Sigmoid colon (tissue), 7 donors: Measurements from ENCODE around the gene PPP6R3. TPM values are rescaled to one million over a fixed set of nuclear protein-coding genes. Genes with fewer than 3 reads are reported as not detected.

Experiments used
- DNase-seq: peaks from one replicate; pipeline ENCODE4 v3.0.0-alpha.2; 2019
- H3K27ac ChIP-seq, 4 donors: fragments of 200-600 bp; sonication (generic); one replicate each; pipeline ENCODE4 v1.5.1; 2016 to 2019; ENCODE audit warnings: mild to moderate bottlenecking in 1 of 4
- H3K27me3 ChIP-seq, 3 donors: fragments of 200-600 bp; sonication (generic); one replicate each; pipeline ENCODE4 v1.5.1; 2019; ENCODE audit warnings: mild to moderate bottlenecking in 1 of 3
- H3K36me3 ChIP-seq, 4 donors: fragments of 200-600 bp; sonication (generic); one replicate each; pipeline ENCODE4 v1.5.1; 2016 to 2019
- H3K4me1 ChIP-seq, 4 donors: fragments of 200-600 bp; sonication (generic); one replicate each; pipeline ENCODE4 v1.5.1; 2017 to 2019
- H3K4me3 ChIP-seq, 4 donors: fragments of 200-600 bp; sonication (generic); one replicate each; pipeline ENCODE4 v1.5.1; 2017 to 2019; ENCODE audit warnings: mild to moderate bottlenecking in 2 of 4, moderate library complexity in 1 of 4
- H3K9me3 ChIP-seq, 4 donors: fragments of 200-600 bp in 3 of 4; sonication (generic) in 3 of 4; one replicate each; pipeline versions ENCODE4 v1.5.1 to v1.6.1; 2013 to 2019
- EP300 ChIP-seq, 4 donors: sonication (generic); formaldehyde crosslinking; IDR thresholded peaks; one replicate each; pipeline ENCODE4 v1.6.1; 2017; ENCODE audit warnings: antibody characterized with exemption in 4 of 4
- POLR2A ChIP-seq, 2 donors: fragments of 450-650 bp; IDR thresholded peaks; one replicate each; pipeline ENCODE4 v1.6.1; 2016; ENCODE audit warnings: antibody characterized with exemption in 2 of 2, mild to moderate bottlenecking in 2 of 2, moderate library complexity in 2 of 2
- POLR2AphosphoS5 ChIP-seq, 4 donors: sonication (generic); formaldehyde crosslinking; IDR thresholded peaks; one replicate each; pipeline ENCODE4 v1.6.1; 2017; ENCODE audit warnings: antibody characterized with exemption in 4 of 4
- WGBS, 2 donors: extraction: QIAGEN DNeasy Blood & Tissue Kit; methylation state at CpG; one replicate each; pipeline ENCODE4 v1.1.7; 2013; 5-methylcytosine and 5-hydroxymethylcytosine counted together
- intact Hi-C: fragments of 100-400 bp; cut with DNase I; formaldehyde crosslinking; loops from one replicate; pipeline ENCODE4 v1.15.1; 2023
- polyA plus RNA-seq, 3 donors: library from polyadenylated mRNA; stranded (reverse); fragments of 200-250 nt; gene quantifications; one replicate each; pipeline ENCODE4 v1.2.3, GENCODE V29; 2013
- total RNA-seq, 4 donors: library from RNA; depleted of rRNA; stranded (reverse); fragments of >200 nt; gene quantifications; one replicate each; pipeline ENCODE4 v1.1.0, GENCODE V29; 2016
- TF ChIP-seq, protein P1 (sequence below), 4 experiments: fragments of 450-650 bp in 3 of 4; fragments of 200-600 bp in 1 of 4; IDR thresholded peaks; one replicate each; pipeline ENCODE4 v1.5.1; 2016 to 2019; ENCODE audit warnings: antibody characterized with exemption in 4 of 4, mild to moderate bottlenecking in 3 of 4, moderate library complexity in 2 of 4
- donor health status: healthy with polysubstance abuse.
- donor health status: Bipolar disorder and iron deficiency.
- donor health status: healthy.

Gene PPP6R3
- total and polyA plus RNA-seq, 7 donors: 24.0 to 157 (median 133) TPM

DNA sequence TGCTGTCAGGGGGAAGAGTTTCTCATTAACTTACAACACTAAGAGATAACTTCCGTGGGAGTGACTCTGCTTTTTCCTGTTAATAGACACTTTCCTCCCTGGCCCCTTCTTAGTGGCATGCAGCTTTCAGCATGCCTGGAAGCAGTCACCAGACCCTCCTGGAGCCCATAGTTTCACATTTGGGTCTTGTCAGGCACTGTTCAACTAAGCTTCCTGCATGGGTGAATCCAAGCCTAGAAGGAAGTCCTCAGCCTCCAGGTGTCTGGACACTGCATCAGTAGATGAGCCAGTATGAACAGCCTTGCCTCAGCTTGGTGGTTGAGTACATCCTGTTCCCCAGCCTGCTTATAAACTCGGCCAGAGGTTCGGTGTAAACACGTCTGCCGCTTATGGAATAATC lies 68.1 kb downstream of the PPP6R3 start:
- 35 to 50% methylated on average over 5 of the region's 5 CpGs for WGBS, 2 donors
- DNase-seq: peak; percentile 81
- Histone ChIP-seq H3K4me1 (peaks cover 0 to 57% (median 42%) of the 10 kb centered on the region in 4 donors), H3K36me3 (peaks cover 0 to 18% (median 0%) of the 10 kb centered on the region in 4 donors), H3K4me3 (no peak overlapping the region), H3K27ac (peak overlapping the region in 2 of 4 donors; percentile 5 to 49), H3K9me3 (no peaks in the 10 kb centered on the region), H3K27me3 (no peaks in the 10 kb centered on the region)
- TF ChIP-seq POLR2A (IDR thresholded peaks at IDR 0.05): no peak
- peak in 1 of 4 donors; percentile 33 for TF ChIP-seq EP300 (IDR thresholded peaks at IDR 0.05)
- TF ChIP-seq, protein P1, sequence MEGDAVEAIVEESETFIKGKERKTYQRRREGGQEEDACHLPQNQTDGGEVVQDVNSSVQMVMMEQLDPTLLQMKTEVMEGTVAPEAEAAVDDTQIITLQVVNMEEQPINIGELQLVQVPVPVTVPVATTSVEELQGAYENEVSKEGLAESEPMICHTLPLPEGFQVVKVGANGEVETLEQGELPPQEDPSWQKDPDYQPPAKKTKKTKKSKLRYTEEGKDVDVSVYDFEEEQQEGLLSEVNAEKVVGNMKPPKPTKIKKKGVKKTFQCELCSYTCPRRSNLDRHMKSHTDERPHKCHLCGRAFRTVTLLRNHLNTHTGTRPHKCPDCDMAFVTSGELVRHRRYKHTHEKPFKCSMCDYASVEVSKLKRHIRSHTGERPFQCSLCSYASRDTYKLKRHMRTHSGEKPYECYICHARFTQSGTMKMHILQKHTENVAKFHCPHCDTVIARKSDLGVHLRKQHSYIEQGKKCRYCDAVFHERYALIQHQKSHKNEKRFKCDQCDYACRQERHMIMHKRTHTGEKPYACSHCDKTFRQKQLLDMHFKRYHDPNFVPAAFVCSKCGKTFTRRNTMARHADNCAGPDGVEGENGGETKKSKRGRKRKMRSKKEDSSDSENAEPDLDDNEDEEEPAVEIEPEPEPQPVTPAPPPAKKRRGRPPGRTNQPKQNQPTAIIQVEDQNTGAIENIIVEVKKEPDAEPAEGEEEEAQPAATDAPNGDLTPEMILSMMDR (IDR thresholded peaks at IDR 0.05): no peak
- TF ChIP-seq POLR2AphosphoS5 (IDR thresholded peaks at IDR 0.05): peak in 3 of 4 donors; percentile 25 to 51 (median 31)
- intact Hi-C loops: no loop called here

DNA sequence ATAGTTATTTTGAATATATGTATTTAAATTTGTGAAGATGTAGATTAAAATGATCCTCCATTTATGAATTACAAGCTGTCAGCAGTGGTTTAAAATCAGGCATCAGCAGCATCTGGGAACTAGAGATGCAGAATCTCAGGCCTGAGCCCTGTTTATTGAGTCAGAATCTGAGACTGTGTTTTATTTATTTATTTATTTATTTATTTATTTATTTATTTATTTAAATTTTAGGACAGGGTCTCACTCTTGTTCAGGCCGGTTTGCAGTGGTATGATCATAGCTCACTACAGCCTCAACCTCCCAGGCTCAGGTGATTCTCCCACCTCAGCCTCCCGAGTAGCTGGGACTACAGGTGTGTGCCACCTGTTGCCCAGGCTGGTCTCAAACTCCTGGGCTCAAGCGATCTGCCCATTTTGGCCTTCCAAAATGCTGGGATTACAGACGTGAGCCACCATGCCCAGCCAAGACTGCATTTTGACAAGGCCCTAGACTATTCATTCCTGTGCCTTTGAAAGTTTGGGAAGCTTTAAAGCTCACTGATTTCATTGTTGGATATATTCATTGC lies 70.7 kb downstream of the PPP6R3 start:
- H3K4me1 ChIP-seq: peaks cover 0 to 54% (median 42%) of the 10 kb centered on the region in 4 donors
- no peaks in the 10 kb centered on the region for H3K9me3 ChIP-seq
- 92 to 95% methylated on average over 4 of the region's 4 CpGs for WGBS, 2 donors

DNA sequence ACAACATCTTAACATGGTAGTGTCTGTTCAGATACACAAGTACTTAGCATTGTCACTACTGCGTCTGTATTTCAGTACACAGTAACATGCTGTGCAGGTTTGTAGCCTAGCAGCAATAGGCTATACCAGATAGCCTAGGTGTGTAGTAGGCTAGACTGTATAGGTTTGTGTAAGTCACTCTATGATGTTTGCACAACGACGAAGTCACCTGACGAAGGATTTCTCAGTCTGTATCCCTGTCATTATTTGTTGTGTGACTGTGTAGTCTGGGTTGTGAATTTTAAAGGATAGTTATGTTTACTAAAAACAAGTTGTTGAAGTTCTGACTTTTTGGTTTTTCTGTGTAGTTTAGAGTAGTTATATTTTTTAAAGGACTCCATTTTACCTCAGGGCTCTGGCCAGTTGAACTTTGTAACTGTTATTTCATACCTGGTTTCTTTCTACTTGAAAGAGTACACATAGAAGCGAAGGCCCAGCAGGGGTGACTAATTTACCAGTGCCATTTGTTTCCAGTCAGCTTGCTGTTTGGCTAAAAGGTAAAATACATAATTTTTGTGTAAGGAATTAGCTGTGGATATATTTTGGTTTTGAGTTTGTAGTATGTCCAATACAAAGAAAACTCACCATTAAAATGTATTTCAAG lies 72.3 kb downstream of the PPP6R3 start:
- intact Hi-C loops: no loop called here
- DNase-seq: no peak
- TF ChIP-seq POLR2AphosphoS5 (IDR thresholded peaks at IDR 0.05): no peak
- no peak for TF ChIP-seq POLR2A (IDR thresholded peaks at IDR 0.05)
- TF ChIP-seq, protein P1 (IDR thresholded peaks at IDR 0.05): no peak
- Histone ChIP-seq H3K27ac (no peak overlapping the region), H3K27me3 (no peaks in the 10 kb centered on the region), H3K9me3 (no peaks in the 10 kb centered on the region), H3K36me3 (peaks cover 0 to 4% (median 0%) of the 10 kb centered on the region in 4 donors), H3K4me3 (no peak overlapping the region), H3K4me1 (peaks cover 0 to 68% (median 56%) of the 10 kb centered on the region in 4 donors)
- WGBS, 2 donors: 25 to 78% methylated on average over 5 of the region's 5 CpGs

More for the DNA sequence above, 70.7 kb downstream of the PPP6R3 start:
- intact Hi-C loops: no loop called here
- Histone ChIP-seq H3K36me3 (peaks cover 0 to 18% (median 0%) of the 10 kb centered on the region in 4 donors), H3K27me3 (no peaks in the 10 kb centered on the region), H3K27ac (no peak overlapping the region), H3K4me3 (no peak overlapping the region)
- no peak for DNase-seq
- TF ChIP-seq EP300 (IDR thresholded peaks at IDR 0.05) (no peak), POLR2A (IDR thresholded peaks at IDR 0.05) (no peak), POLR2AphosphoS5 (IDR thresholded peaks at IDR 0.05) (no peak)
- TF ChIP-seq, protein P1 (IDR thresholded peaks at IDR 0.05): no peak

DNA sequence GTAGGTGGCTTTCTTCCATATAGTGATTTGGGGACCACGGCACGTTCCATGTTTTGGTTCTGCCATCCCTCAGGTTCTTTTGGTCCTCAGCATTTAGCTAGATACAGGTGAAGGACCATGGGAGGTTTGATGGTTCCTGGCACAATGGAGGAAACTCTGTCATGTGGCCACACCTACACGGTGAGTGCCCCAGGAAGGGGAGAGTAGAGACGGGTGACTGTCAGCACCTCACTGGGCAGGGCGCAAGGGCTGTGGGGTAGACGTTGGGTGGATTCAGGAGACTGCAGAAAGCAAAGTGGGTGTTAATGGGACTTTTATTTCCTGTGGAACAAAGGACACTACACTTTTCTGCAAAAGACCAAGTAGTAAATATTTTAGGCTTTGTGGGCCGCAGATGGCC lies 73.4 kb downstream of the PPP6R3 start:
- no peak for TF ChIP-seq EP300 (IDR thresholded peaks at IDR 0.05)
- TF ChIP-seq, protein P1 (IDR thresholded peaks at IDR 0.05): no peak
- no peak for TF ChIP-seq POLR2A (IDR thresholded peaks at IDR 0.05)
- TF ChIP-seq POLR2AphosphoS5 (IDR thresholded peaks at IDR 0.05): no peak
- H3K9me3 ChIP-seq: no peaks in the 10 kb centered on the region
- WGBS, 2 donors: 81 to 86% methylated on average over 7 of the region's 7 CpGs
- no peak overlapping the region for H3K4me3 ChIP-seq
- peaks cover 0 to 13% (median under 1%) of the 10 kb centered on the region in 4 donors for H3K36me3 ChIP-seq
- intact Hi-C loops: no loop called here
- no peak for DNase-seq
- no peak overlapping the region for H3K27ac ChIP-seq
- H3K27me3 ChIP-seq: no peaks in the 10 kb centered on the region
- H3K4me1 ChIP-seq: peaks cover 0 to 66% (median 54%) of the 10 kb centered on the region in 4 donors
